ENCODE data around the gene MYO6.

Gene MYO6

GRCh38 chr6:75830959-75831885 is 82.2 kb downstream of the MYO6 start:
- TF ChIP-seq, protein P1, sequence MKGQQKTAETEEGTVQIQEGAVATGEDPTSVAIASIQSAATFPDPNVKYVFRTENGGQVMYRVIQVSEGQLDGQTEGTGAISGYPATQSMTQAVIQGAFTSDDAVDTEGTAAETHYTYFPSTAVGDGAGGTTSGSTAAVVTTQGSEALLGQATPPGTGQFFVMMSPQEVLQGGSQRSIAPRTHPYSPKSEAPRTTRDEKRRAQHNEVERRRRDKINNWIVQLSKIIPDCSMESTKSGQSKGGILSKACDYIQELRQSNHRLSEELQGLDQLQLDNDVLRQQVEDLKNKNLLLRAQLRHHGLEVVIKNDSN (IDR thresholded peaks at IDR 0.05) = no peak
- no peak for TF ChIP-seq YY1 (IDR thresholded peaks at IDR 0.05; ENCODE audit: low read depth)
- TF ChIP-seq ZBTB7A (IDR thresholded peaks at IDR 0.05; ENCODE audit: low read depth) = no peak
- TF ChIP-seq EGR1 (IDR thresholded peaks at IDR 0.05) = no peak
- TF ChIP-seq MAX (IDR thresholded peaks at IDR 0.05) = no peak

- TF ChIP-seq FOXM1 (IDR thresholded peaks at IDR 0.05; ENCODE audit: borderline replicate concordance, low read depth) (no peak), EP300 (IDR thresholded peaks at IDR 0.05; ENCODE audit: borderline replicate concordance) (no peak), MAX (IDR thresholded peaks at IDR 0.05) (no peak), TCF12 (IDR thresholded peaks at IDR 0.05; ENCODE audit: low read depth) (no peak), CREB1 (IDR thresholded peaks at IDR 0.05; ENCODE audit: low read depth) (no peak), YY1 (IDR thresholded peaks at IDR 0.05; ENCODE audit: low read depth) (no peak), RAD21 (IDR thresholded peaks at IDR 0.05; ENCODE audit: low read depth) (no peak), TEAD4 (IDR thresholded peaks at IDR 0.05) (no peak), TAF1 (IDR thresholded peaks at IDR 0.05; ENCODE audit: low read depth) (no peak), NFIC (IDR thresholded peaks at IDR 0.05) (no peak), EGR1 (IDR thresholded peaks at IDR 0.05) (no peak), ZBTB7A (IDR thresholded peaks at IDR 0.05; ENCODE audit: low read depth) (no peak), CEBPB (IDR thresholded peaks at IDR 0.05) (no peak)
- TF ChIP-seq, protein P1 (IDR thresholded peaks at IDR 0.05) = no peak
- TF ChIP-seq, protein P2, sequence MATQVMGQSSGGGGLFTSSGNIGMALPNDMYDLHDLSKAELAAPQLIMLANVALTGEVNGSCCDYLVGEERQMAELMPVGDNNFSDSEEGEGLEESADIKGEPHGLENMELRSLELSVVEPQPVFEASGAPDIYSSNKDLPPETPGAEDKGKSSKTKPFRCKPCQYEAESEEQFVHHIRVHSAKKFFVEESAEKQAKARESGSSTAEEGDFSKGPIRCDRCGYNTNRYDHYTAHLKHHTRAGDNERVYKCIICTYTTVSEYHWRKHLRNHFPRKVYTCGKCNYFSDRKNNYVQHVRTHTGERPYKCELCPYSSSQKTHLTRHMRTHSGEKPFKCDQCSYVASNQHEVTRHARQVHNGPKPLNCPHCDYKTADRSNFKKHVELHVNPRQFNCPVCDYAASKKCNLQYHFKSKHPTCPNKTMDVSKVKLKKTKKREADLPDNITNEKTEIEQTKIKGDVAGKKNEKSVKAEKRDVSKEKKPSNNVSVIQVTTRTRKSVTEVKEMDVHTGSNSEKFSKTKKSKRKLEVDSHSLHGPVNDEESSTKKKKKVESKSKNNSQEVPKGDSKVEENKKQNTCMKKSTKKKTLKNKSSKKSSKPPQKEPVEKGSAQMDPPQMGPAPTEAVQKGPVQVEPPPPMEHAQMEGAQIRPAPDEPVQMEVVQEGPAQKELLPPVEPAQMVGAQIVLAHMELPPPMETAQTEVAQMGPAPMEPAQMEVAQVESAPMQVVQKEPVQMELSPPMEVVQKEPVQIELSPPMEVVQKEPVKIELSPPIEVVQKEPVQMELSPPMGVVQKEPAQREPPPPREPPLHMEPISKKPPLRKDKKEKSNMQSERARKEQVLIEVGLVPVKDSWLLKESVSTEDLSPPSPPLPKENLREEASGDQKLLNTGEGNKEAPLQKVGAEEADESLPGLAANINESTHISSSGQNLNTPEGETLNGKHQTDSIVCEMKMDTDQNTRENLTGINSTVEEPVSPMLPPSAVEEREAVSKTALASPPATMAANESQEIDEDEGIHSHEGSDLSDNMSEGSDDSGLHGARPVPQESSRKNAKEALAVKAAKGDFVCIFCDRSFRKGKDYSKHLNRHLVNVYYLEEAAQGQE (IDR thresholded peaks at IDR 0.05; ENCODE audit: low read depth) = no peak
Observed at GRCh38 chr6:75834447-75834846, 85.4 kb downstream of the MYO6 start.

- TF ChIP-seq NFIC (IDR thresholded peaks at IDR 0.05) (no peak), FOXM1 (IDR thresholded peaks at IDR 0.05; ENCODE audit: borderline replicate concordance, low read depth) (no peak), MAX (IDR thresholded peaks at IDR 0.05) (no peak), TEAD4 (IDR thresholded peaks at IDR 0.05) (no peak), EP300 (IDR thresholded peaks at IDR 0.05; ENCODE audit: borderline replicate concordance) (no peak), ZBTB7A (IDR thresholded peaks at IDR 0.05; ENCODE audit: low read depth) (no peak), RAD21 (IDR thresholded peaks at IDR 0.05; ENCODE audit: low read depth) (no peak), CREB1 (IDR thresholded peaks at IDR 0.05; ENCODE audit: low read depth) (no peak), EGR1 (IDR thresholded peaks at IDR 0.05) (no peak), CEBPB (IDR thresholded peaks at IDR 0.05) (no peak), TAF1 (IDR thresholded peaks at IDR 0.05; ENCODE audit: low read depth) (no peak), YY1 (IDR thresholded peaks at IDR 0.05; ENCODE audit: low read depth) (no peak), TCF12 (IDR thresholded peaks at IDR 0.05; ENCODE audit: low read depth) (no peak)
- TF ChIP-seq, protein P2 (IDR thresholded peaks at IDR 0.05; ENCODE audit: low read depth) = no peak
Observed at GRCh38 chr6:75842191-75842590, 93.2 kb downstream of the MYO6 start.

- TF ChIP-seq ZBTB7A (IDR thresholded peaks at IDR 0.05; ENCODE audit: low read depth) (no peak), EP300 (IDR thresholded peaks at IDR 0.05; ENCODE audit: borderline replicate concordance) (no peak)
Observed at GRCh38 chr6:75842732-75843131, 93.7 kb downstream of the MYO6 start.

DNA sequence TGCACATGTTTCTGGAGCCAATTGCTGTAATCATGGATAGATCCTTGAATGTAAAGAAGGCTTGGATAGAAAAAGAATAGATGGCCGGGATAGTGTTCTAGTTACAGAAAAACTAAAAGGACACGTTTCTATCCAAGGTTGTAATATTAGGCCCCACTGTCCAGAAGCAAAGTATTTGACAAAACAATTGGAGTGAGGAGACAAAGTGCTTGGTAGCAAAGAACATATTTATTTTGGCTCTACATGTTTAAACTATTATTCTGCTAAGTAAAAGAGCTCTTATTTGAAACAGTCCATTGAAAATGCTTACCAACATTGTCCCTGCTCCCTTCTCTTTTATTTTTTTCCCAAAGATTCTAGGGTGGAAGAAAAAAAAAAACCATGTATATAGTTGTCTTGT is 94.4 kb downstream of the MYO6 start:
- TF ChIP-seq ZBTB7A (IDR thresholded peaks at IDR 0.05; ENCODE audit: low read depth) = no peak
- no peak for TF ChIP-seq RAD21 (IDR thresholded peaks at IDR 0.05; ENCODE audit: low read depth)
- TF ChIP-seq CEBPB (IDR thresholded peaks at IDR 0.05) = no peak
- TF ChIP-seq EP300 (IDR thresholded peaks at IDR 0.05; ENCODE audit: borderline replicate concordance) = no peak
- no peak for TF ChIP-seq EGR1 (IDR thresholded peaks at IDR 0.05)
- no peak for TF ChIP-seq CREB1 (IDR thresholded peaks at IDR 0.05; ENCODE audit: low read depth)
- TF ChIP-seq FOXM1 (IDR thresholded peaks at IDR 0.05; ENCODE audit: borderline replicate concordance, low read depth) = no peak
- no peak for TF ChIP-seq TCF12 (IDR thresholded peaks at IDR 0.05; ENCODE audit: low read depth)
- TF ChIP-seq MAX (IDR thresholded peaks at IDR 0.05) = no peak
- TF ChIP-seq NFIC (IDR thresholded peaks at IDR 0.05) = no peak

All from Ishikawa (cell line).